Duodenal mucosa (tissue), 2 donors: Measurements from ENCODE around the gene CWH43.
A peak's percentile ranks its signal among the peaks of the same experiment; 100 is the strongest.
"Not testable (repeated sequence)": the region's sequence is repeated elsewhere in the genome, so short reads cannot be mapped to it uniquely, and the experiment has no call there.

ENCODE experiments used
- H3K27ac ChIP-seq: one replicate; pipeline ENCODE4 v1.7.0; 2013; ENCODE audit warnings: low read depth, low read length
- H3K27me3 ChIP-seq, 2 donors: one replicate each; pipeline ENCODE4 v1.7.0; 2013; ENCODE audit warnings: low read length in 2 of 2, control low read depth in 1 of 2; ENCODE audit not compliant: insufficient read depth in 2 of 2, control insufficient read depth in 1 of 2
- H3K36me3 ChIP-seq, 2 donors: one replicate each; pipeline ENCODE4 v1.7.0; 2013; ENCODE audit warnings: low read length in 2 of 2, control low read depth in 1 of 2; ENCODE audit not compliant: insufficient read depth in 2 of 2, control insufficient read depth in 1 of 2
- H3K4me1 ChIP-seq, 2 donors: one replicate each; pipeline ENCODE4 v1.7.0; 2013; ENCODE audit warnings: low read length in 2 of 2, control low read depth in 1 of 2; ENCODE audit not compliant: insufficient read depth in 2 of 2, control insufficient read depth in 1 of 2
- H3K4me3 ChIP-seq, 2 donors: one replicate each; pipeline ENCODE4 v1.7.0; 2013; ENCODE audit warnings: low read length in 2 of 2, low read depth in 1 of 2
- H3K9ac ChIP-seq, 2 donors: one replicate each; pipeline ENCODE4 v1.7.0; 2013; ENCODE audit warnings: low read length in 2 of 2, low read depth in 1 of 2
- H3K9me3 ChIP-seq, 2 donors: one replicate each; pipeline ENCODE4 v1.7.0; 2013; ENCODE audit warnings: low read length in 2 of 2, control low read depth in 1 of 2; ENCODE audit not compliant: control insufficient read depth in 1 of 2

The CWH43 gene

DNA sequence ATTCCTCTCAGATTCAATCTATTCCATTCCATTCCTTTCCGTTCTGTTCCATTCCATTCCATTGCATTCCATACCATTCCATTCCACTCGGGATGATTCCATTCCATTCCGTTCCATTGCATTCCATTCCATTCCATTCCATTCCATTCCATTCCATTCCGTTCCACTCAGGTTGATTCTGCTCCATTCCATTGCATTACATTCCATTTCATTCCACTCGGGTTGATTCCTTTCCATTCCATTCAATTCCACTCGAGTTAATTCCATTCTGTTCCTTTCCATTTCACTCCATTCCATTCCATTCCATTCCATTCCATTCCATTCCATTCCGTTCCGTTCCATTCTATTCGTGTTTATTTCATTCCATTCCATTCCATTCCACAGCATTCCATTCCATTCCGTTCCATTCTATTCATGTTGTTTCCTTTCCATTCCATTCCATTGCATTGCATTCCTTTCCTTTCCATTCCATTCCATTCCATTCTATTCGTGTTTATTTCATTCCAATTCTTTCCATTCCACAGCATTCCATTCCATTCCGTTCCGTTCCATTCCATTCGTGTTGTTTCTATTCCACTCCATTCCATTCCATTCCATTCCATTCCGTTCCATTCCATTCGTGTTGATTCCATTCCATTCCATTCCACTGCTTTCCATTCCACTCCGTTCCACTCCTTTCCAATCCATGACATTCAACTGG lies 118.3 kb downstream of the CWH43 start:
- not testable (repeated sequence) for H3K9ac ChIP-seq, H3K36me3 ChIP-seq, H3K4me1 ChIP-seq, H3K27me3 ChIP-seq, H3K27ac ChIP-seq
- Histone ChIP-seq H3K9me3 (peaks cover 47 to 62% of the 10 kb centered on the region in 2 donors), H3K4me3 (peak overlapping the region in 1 of 2 donors; percentile 1)

DNA sequence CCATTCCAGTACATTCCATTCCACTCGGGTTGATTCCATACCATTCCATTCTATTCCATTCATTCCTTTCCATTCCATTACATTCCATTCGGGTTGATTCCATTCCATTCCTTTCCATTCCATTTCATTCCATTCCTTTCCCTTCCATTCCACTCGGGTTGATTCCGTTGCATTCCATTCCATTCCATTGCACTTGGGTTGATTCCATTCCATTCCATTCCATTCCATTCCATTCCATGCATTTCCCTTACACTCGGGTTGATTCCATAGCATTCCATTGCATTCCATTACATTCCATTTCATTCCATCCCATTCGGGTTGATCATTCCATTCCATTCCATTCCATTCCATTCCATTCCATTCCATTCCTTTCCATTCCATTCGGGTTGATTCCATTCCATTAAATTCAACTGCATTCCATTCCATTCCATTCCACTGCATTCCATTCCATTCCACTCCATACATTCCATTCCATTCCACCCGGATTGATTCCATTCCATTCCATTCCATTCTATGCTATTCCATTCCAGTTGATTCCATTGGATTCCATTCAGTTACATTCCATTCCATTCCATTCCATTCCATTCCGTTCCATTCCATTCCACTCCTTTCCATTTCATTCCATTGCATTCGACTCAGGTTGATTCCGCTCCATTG lies 119.3 kb downstream of the CWH43 start:
- H3K4me1 ChIP-seq, H3K27me3 ChIP-seq, H3K27ac ChIP-seq, H3K36me3 ChIP-seq, H3K9ac ChIP-seq: not testable (repeated sequence)
- H3K4me3 ChIP-seq: peak overlapping the region in 1 of 2 donors; percentile 1
- H3K9me3 ChIP-seq: peaks cover 44 to 61% of the 10 kb centered on the region in 2 donors

DNA sequence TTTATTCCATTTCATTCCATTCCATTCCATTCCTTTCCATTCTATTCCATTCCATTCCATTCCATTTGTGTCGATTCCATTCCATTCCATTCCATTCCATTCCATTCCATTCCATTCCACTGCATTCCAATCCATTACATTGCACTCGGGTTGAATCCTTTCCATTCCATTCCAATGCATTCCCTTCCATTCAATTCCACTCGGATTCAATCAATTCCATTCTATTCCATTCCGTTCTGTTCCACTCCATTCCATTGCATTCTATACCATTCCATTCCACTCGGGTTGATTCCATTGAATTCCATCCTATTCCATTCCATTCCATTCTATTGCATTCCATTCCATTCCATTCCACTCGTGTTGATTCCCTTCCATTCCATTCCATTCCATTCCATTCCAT lies 121.2 kb downstream of the CWH43 start:
- H3K27ac ChIP-seq, H3K27me3 ChIP-seq, H3K4me1 ChIP-seq, H3K9ac ChIP-seq, H3K4me3 ChIP-seq, H3K36me3 ChIP-seq: not testable (repeated sequence)
- peaks cover 49 to 78% of the 10 kb centered on the region in 2 donors for H3K9me3 ChIP-seq

DNA sequence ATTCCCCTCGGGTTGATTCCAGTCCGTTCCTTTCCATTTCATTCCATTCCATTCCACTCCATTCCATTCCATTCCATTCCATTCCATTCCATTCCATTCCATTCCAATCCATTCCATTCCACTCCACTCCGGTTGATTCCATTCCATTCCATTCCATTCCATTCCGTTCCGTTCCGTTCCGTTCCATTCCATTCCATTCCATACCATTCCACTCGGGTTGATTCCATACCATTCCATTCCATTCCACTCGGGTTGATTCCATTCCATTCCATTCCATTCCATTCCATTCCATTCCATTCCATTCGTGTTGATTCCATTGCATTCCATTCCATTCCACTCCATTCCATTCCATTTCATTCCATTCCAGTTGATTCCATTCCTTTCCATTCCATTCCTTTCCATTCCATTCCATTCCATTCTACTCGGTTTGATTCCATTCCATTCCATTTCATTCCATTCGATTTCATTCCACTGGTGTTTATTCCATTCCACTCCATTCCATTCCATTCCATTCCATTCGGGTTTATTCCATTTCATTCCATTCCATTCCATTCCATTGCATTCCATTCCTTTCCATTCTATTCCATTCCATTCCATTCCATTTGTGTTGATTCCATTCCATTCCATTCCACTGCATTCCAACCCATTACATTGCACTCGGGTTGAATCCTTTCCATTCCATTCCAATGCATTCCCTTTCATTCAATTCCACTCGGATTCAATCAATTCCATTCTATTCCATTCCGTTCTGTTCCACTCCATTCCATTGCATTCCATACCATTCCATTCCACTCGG lies 122.3 kb downstream of the CWH43 start:
- not testable (repeated sequence) for H3K27ac ChIP-seq, H3K36me3 ChIP-seq, H3K9ac ChIP-seq, H3K27me3 ChIP-seq, H3K4me1 ChIP-seq
- Histone ChIP-seq H3K4me3 (peak overlapping the region in 1 of 2 donors; percentile 7), H3K9me3 (peaks cover 48 to 74% of the 10 kb centered on the region in 2 donors)

DNA sequence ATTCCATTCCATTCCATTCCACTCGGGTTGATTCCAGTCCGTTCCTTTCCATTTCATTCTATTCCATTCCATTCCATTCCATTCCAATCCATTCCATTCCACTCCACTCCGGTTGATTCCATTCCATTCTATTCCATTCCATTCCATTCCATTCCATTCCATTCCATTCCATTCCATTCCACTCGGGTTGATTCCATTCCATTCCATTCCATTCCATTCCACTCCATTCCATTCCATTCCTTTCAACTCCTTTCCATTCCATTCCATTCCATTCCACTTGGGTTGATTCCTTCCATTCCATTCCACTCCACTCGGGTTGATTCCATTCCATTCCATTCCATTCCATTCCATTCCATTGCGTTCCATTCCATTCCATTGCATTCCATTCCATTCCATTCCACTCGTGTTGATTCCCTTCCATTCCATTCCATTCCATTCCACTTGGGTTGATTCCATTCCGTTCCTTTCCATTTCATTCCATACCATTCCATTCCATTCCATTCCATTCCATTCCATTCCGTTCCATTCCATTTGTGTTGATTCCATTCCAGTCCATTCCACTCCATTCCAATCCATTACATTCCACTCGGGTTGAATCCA lies 123.6 kb downstream of the CWH43 start:
- H3K27me3 ChIP-seq, H3K9ac ChIP-seq, H3K36me3 ChIP-seq, H3K4me3 ChIP-seq, H3K27ac ChIP-seq, H3K4me1 ChIP-seq: not testable (repeated sequence)
- H3K9me3 ChIP-seq: peaks cover 47 to 72% of the 10 kb centered on the region in 2 donors

DNA sequence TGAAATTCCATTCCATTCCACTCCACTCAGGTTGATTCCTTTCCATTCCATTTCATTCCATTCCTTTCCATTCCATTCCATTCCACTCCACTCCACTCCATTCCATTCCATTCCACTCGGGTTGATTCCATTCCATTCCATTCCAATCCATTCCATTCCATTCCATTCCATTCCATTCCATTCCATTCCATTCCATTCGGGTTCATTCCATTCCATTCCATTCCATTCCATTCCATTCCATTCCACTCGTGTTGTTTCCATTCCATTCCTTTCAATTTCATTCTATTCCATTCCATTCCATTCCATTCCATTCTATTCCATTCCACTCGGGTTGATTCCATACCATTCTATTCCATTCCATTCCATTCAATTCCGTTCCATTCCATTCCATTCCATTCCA lies 124.5 kb downstream of the CWH43 start:
- H3K9me3 ChIP-seq: peaks cover 46 to 72% of the 10 kb centered on the region in 2 donors
- H3K4me1 ChIP-seq, H3K36me3 ChIP-seq, H3K4me3 ChIP-seq, H3K9ac ChIP-seq, H3K27ac ChIP-seq, H3K27me3 ChIP-seq: not testable (repeated sequence)
